ENCODE results near the gene CYP4F3. TPM values are rescaled to one million over a fixed set of nuclear protein-coding genes. Genes with fewer than 3 reads are reported as not detected.
A peak's percentile ranks its signal among the peaks of the same experiment; 100 is the strongest.

The CYP4F3 gene
- total and polyA plus RNA-seq, 2 of the 13 experiments (the other 11 are each of a cell fraction or from before 2014, with no cell fraction given), result 17.8 to 22.8 TPM

DNA sequence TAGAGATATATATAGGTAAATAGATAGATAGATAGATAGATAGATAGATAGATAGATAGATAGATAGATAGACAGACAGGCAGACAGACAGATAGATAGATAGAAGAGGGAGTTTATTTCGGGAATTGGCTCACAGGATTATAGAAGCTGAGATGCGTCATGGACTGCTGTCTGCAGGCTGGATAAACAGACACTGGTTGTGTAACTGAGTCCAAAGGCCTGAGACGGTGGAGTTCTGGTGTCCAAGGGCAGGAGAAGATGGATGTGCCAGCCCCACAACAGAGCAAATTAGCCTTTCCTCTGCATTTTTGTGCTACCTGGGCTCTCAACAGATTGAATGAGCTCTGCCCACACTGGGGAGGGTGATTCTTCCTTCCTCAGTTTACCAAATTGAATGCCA is 2.7 kb downstream of the CYP4F3 start (continued):
- TF ChIP-seq ZNF775 (CRISPR knock-in tag; IDR thresholded peaks at IDR 0.05; ENCODE audit: borderline replicate concordance) (no peak), ZNF569 (CRISPR knock-in tag; IDR thresholded peaks at IDR 0.05; ENCODE audit: borderline replicate concordance) (no peak), ZNF672 (CRISPR knock-in tag; IDR thresholded peaks at IDR 0.05) (no peak), ISL2 (CRISPR knock-in tag; IDR thresholded peaks at IDR 0.05) (no peak), IKZF1 (IDR thresholded peaks at IDR 0.05) (no peak), ZNF816 (CRISPR knock-in tag; IDR thresholded peaks at IDR 0.05; ENCODE audit: borderline replicate concordance) (no peak), PCBP2 (optimal IDR thresholded peaks at IDR 0.05; ENCODE audit: low read depth, low read length, poor library complexity, severe bottlenecking) (no peak), HOXD1 (CRISPR knock-in tag; IDR thresholded peaks at IDR 0.05) (no peak), ZNF660 (CRISPR knock-in tag; IDR thresholded peaks at IDR 0.05; ENCODE audit: borderline replicate concordance, low read depth) (no peak), ZNF550 (CRISPR knock-in tag; IDR thresholded peaks at IDR 0.05; ENCODE audit: borderline replicate concordance) (no peak), ZNF331 (CRISPR knock-in tag; IDR thresholded peaks at IDR 0.05) (peak; percentile 61; the same call in 1 of the 2 replicates), GATAD2A (CRISPR knock-in tag; IDR thresholded peaks at IDR 0.05) (peak; percentile 70), ZNF496 (CRISPR knock-in tag; IDR thresholded peaks at IDR 0.05; ENCODE audit: insufficient replicate concordance) (no peak), SP4 (CRISPR knock-in tag; IDR thresholded peaks at IDR 0.05) (no peak), RNF2 (conservative IDR thresholded peaks at IDR 0.05; ENCODE audit: low read depth) (no peak), NFYC (CRISPR knock-in tag; IDR thresholded peaks at IDR 0.05) (no peak), ZNF629 (CRISPR knock-in tag; conservative IDR thresholded peaks at IDR 0.05) (no peak), ZNF367 (CRISPR knock-in tag; IDR thresholded peaks at IDR 0.05; ENCODE audit: borderline replicate concordance) (no peak)
- TF ChIP-seq, protein P1, sequence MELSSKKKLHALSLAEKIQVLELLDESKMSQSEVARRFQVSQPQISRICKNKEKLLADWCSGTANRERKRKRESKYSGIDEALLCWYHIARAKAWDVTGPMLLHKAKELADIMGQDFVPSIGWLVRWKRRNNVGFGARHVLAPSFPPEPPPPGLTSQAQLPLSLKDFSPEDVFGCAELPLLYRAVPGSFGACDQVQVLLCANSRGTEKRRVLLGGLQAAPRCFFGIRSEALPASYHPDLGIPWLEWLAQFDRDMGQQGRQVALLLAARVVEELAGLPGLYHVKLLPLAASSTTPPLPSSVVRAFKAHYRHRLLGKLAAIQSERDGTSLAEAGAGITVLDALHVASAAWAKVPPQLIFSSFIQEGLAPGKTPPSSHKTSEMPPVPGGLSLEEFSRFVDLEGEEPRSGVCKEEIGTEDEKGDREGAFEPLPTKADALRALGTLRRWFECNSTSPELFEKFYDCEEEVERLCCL (CRISPR knock-in tag; IDR thresholded peaks at IDR 0.05; ENCODE audit: borderline replicate concordance), result no peak
- TF ChIP-seq, protein P2, sequence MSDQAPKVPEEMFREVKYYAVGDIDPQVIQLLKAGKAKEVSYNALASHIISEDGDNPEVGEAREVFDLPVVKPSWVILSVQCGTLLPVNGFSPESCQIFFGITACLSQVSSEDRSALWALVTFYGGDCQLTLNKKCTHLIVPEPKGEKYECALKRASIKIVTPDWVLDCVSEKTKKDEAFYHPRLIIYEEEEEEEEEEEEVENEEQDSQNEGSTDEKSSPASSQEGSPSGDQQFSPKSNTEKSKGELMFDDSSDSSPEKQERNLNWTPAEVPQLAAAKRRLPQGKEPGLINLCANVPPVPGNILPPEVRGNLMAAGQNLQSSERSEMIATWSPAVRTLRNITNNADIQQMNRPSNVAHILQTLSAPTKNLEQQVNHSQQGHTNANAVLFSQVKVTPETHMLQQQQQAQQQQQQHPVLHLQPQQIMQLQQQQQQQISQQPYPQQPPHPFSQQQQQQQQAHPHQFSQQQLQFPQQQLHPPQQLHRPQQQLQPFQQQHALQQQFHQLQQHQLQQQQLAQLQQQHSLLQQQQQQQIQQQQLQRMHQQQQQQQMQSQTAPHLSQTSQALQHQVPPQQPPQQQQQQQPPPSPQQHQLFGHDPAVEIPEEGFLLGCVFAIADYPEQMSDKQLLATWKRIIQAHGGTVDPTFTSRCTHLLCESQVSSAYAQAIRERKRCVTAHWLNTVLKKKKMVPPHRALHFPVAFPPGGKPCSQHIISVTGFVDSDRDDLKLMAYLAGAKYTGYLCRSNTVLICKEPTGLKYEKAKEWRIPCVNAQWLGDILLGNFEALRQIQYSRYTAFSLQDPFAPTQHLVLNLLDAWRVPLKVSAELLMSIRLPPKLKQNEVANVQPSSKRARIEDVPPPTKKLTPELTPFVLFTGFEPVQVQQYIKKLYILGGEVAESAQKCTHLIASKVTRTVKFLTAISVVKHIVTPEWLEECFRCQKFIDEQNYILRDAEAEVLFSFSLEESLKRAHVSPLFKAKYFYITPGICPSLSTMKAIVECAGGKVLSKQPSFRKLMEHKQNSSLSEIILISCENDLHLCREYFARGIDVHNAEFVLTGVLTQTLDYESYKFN (CRISPR knock-in tag; conservative IDR thresholded peaks at IDR 0.05), result peak; percentile 58
- TF ChIP-seq, protein P3, sequence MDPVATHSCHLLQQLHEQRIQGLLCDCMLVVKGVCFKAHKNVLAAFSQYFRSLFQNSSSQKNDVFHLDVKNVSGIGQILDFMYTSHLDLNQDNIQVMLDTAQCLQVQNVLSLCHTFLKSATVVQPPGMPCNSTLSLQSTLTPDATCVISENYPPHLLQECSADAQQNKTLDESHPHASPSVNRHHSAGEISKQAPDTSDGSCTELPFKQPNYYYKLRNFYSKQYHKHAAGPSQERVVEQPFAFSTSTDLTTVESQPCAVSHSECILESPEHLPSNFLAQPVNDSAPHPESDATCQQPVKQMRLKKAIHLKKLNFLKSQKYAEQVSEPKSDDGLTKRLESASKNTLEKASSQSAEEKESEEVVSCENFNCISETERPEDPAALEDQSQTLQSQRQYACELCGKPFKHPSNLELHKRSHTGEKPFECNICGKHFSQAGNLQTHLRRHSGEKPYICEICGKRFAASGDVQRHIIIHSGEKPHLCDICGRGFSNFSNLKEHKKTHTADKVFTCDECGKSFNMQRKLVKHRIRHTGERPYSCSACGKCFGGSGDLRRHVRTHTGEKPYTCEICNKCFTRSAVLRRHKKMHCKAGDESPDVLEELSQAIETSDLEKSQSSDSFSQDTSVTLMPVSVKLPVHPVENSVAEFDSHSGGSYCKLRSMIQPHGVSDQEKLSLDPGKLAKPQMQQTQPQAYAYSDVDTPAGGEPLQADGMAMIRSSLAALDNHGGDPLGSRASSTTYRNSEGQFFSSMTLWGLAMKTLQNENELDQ (CRISPR knock-in tag; IDR thresholded peaks at IDR 0.05; ENCODE audit: borderline replicate concordance), result no peak
- TF ChIP-seq, protein P4, sequence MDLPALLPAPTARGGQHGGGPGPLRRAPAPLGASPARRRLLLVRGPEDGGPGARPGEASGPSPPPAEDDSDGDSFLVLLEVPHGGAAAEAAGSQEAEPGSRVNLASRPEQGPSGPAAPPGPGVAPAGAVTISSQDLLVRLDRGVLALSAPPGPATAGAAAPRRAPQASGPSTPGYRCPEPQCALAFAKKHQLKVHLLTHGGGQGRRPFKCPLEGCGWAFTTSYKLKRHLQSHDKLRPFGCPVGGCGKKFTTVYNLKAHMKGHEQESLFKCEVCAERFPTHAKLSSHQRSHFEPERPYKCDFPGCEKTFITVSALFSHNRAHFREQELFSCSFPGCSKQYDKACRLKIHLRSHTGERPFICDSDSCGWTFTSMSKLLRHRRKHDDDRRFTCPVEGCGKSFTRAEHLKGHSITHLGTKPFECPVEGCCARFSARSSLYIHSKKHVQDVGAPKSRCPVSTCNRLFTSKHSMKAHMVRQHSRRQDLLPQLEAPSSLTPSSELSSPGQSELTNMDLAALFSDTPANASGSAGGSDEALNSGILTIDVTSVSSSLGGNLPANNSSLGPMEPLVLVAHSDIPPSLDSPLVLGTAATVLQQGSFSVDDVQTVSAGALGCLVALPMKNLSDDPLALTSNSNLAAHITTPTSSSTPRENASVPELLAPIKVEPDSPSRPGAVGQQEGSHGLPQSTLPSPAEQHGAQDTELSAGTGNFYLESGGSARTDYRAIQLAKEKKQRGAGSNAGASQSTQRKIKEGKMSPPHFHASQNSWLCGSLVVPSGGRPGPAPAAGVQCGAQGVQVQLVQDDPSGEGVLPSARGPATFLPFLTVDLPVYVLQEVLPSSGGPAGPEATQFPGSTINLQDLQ (CRISPR knock-in tag; IDR thresholded peaks at IDR 0.05), result no peak

Data from HepG2 (cell line).